Tibial artery (tissue), 4 donors: ENCODE measurements around the gene GNG3.

Experiments used
- DNase-seq, 2 donors: peaks; one replicate each; pipeline ENCODE4 v3.0.0-alpha.2; 2019
- H3K27ac ChIP-seq, 2 donors: fragments of 200-600 bp; sonication (generic) in 1 of 2; 1 replicate in 1 of 2; 2 replicates in 1 of 2; pipeline ENCODE4 v1.5.1; 2018 to 2019; ENCODE audit warnings: mild to moderate bottlenecking in 1 of 2
- H3K27me3 ChIP-seq, 2 donors: fragments of 200-600 bp; sonication (generic) in 1 of 2; one replicate each; pipeline versions ENCODE4 v1.5.1 to v1.6.0; 2016 to 2019
- H3K36me3 ChIP-seq, 3 donors: fragments of 200-600 bp; sonication (generic) in 2 of 3; one replicate each; pipeline ENCODE4 v1.5.1; 2016 to 2019; ENCODE audit warnings: mild to moderate bottlenecking in 2 of 3
- H3K4me1 ChIP-seq, 4 donors: fragments of 200-600 bp; sonication (generic) in 2 of 4; 1 replicate in 3 of 4; 2 replicates in 1 of 4; pipeline ENCODE4 v1.5.1; 2016 to 2019
- H3K4me3 ChIP-seq, 2 donors: fragments of 200-600 bp; sonication (generic) in 1 of 2; 1 replicate in 1 of 2; 2 replicates in 1 of 2; pipeline ENCODE4 v1.5.1; 2018 to 2019; ENCODE audit warnings: mild to moderate bottlenecking in 2 of 2
- H3K9me3 ChIP-seq, 3 donors: fragments of 200-600 bp; sonication (generic) in 1 of 3; one replicate each; pipeline ENCODE4 v1.5.1; 2016 to 2019
- CTCF ChIP-seq, 2 experiments: fragments of 200-600 bp in 1 of 2; fragments of 450-650 bp in 1 of 2; IDR thresholded peaks; one replicate each; pipeline ENCODE4 v1.5.1; 2017 to 2019; ENCODE audit warnings: antibody characterized with exemption in 2 of 2, mild to moderate bottlenecking in 1 of 2, moderate library complexity in 1 of 2
- intact Hi-C: fragments of 100-400 bp; cut with DNase I; formaldehyde crosslinking; loops from one replicate; pipeline ENCODE4 v1.15.0; 2023; ENCODE audit warnings: low total_unique reads

The GNG3 gene

GRCh38 chr11:62757846-62758788 lies 50.6 kb downstream of the GNG3 start:
- Histone ChIP-seq H3K27ac (no peak overlapping the region), H3K9me3 (no peaks in the 10 kb centered on the region), H3K27me3 (no peaks in the 10 kb centered on the region), H3K4me3 (no peak overlapping the region), H3K36me3 (peaks cover 0 to 3% (median 0%) of the 10 kb centered on the region in 3 donors), H3K4me1 (peaks cover 0 to 30% (median 16%) of the 10 kb centered on the region in 4 donors)
- no peak for TF ChIP-seq CTCF (IDR thresholded peaks at IDR 0.05)
- intact Hi-C loops = no loop called here
- no peak for DNase-seq
